Epidermal melanocyte (primary cell): ENCODE data around the gene TTL.
A peak's percentile ranks its signal among the peaks of the same experiment; 100 is the strongest.

Source experiments
- DNase-seq: peaks from one replicate; pipeline ENCODE4 v3.0.0; 2011; ENCODE audit warnings: low spot score; ENCODE audit not compliant: insufficient read length

TTL gene

DNA sequence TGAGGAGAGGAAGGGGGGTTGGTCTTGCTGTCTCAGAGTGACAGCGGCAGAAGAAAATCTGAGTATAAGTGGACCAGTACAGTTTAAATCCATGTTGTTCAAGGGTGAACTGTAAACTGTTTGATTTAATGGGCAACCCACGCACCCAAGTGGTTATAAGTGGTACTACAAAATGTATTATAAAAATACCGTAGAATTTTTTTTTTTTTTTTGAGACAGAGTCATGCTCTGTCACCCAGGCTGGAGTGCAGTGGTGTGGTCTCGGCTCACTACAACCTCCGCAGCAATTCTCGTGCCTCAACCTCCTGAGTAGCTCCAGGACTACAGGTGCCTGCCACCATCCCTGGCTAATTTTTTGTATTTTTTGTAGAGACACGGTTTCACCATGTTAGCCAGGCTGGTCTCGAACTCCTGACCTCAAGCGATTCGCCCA lies 100.4 kb downstream of the TTL start:
- no peak for DNase-seq

DNA sequence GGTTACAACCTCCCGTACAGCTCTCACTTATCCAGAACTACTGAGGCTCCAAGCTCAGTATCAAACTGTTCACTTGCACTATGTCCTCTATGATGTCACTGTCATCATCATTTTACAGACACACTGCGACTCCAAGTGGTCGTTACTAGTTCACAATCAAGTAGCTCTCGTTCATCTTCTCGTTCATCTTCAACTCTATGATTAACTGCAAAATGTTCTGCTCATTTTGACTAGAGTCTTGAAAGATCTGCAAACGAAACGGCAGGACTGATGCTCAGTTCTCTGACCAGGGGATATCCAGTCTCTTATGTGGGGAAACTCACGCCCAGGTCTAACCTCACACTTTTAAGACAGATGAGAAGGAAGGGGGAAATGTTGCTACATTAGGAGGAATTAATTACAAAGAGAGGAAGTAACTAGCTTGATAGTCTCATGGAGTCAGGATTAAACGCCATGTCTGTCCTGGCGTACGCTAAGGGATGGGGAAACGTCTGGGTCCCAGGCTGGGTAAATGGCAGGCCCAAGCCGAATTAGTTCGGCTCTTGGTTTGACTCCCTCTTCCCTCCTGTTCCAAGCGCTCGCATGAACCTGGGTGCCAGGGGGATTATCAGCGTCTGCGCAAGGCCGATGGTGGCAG lies 101.7 kb downstream of the TTL start:
- no peak for DNase-seq

DNA sequence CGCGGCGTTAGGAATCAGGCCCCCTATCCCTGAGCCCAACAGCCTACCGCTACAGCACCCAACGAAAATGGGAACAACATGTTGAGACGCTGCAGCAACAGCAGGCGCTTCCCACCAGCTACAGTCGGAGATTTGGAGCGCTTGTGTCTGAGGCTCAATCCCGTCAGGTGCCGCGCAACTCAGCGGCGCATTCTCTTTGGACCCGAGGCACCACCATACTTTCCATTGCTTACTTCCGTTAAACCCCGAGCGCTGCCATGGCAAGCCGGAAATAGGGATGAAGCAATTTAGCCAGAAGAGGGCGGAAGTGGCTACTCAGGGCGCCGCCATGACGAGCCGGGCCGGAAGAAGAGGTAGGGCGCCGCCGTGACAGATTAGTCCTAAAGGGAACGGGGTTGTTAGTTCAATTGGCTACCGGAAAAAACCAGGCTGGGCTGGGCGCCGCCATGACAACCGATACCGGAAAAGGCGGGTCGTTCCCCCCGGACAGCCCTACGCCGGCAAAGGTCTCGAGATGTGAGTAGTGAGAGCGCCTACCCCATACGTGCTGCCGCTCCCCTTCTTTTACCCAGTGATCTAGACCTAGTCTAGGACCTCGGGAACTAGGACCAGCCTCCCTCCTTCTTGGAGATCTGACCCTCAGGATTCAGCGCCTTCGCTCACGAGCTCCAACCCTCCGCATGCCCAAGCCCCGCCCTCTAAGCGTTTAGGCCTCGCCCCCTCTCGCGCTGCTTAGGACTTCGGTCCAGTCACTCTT lies 102.4 kb downstream of the TTL start, which contains the start of gene CHCHD5:
TSS of gene CHCHD5 (plus strand) at position 476 of the 757 bp plus-strand sequence. CDS start at position 515, 39 bp downstream.
- DNase-seq, result peak; percentile 86

DNA sequence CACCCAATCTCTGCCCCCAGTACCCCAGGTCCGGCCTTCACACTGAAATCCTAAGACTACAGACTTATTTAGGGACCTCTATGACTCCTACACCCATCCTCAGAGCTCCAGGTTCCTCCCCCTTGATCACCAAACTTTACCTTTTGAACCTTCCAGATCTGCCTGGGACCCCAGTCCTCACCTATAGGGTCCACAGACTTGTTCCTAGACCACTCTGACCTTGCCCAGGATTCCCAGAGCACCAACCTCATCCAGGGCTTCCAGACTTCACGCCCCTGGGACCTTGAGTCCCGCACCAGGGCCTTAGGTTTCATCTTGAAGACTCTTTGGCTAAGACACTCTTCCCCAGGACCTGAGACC lies 102.9 kb downstream of the TTL start:
- no peak for DNase-seq

DNA sequence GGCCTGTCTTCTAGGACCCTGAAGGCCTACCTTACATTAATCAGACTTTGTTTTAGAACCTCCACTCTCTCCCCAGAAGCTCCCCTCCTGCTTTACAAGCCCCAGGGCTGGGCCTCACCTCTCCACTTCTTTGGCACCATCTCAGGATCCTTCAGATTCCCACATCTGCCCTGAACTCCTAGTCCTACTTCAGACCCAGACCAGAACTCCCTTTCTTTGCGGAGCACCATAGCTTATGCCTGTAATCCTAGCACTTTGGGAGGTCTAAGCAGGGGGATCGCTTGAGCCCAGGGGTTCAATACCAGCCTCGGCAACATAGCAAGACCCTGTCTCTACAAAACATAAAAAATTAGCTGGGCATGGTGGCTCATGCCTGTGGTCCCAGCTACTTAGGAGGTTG lies 103.4 kb downstream of the TTL start:
- DNase-seq, result no peak

DNA sequence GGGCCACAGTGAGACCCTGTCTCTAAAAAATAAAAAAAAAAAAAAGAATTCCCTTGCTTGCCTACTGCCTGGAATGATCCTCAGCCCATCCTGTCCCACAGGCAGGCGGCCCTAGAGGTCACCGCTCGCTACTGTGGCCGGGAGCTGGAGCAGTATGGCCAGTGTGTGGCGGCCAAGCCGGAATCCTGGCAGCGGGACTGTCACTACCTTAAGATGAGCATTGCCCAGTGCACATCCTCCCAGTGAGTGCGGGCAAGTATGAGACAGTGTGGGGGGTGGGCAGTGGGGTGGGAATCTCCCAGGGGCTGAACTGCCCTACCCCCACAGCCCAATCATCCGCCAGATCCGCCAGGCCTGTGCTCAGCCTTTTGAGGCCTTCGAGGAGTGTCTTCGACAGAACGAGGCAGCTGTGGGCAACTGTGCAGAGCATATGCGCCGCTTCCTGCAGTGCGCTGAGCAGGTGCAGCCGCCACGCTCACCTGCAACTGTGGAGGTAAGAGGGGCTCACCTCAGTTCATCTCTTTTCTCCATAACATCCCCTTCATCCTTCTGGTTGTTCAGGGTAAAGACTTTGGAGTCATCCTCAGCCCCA lies 104.0 kb downstream of the TTL start:
- no peak for DNase-seq

DNA sequence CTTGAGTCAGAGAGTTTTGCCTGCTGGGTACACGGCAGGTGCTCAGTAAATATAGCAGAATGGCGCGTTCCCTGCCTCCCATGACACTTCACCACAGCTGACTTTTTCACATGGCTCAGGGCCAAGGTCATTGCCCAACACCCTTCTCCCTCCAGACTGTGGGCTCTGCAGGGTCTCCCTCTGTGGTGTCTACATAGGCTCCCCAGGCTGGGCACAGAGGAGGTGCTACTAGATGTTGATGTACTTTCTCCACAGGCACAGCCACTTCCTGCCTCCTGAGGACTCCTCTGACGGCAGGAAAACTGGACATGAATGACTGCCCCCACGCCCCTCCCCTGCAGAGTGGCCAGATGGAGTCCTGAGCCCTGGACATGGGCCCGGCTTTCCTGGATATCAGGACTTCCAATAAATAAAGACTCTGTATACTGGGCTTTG lies 106.7 kb downstream of the TTL start:
- DNase-seq, result no peak
